ENCODE measurements around the gene HTR1E.

HTR1E gene

GRCh38 chr6:86963352-86963751, 26.0 kb downstream of the HTR1E start:
- H3K27ac ChIP-seq (ENCODE audit: low read length): no peak overlapping the region
- H3K4me1 ChIP-seq (ENCODE audit: insufficient read depth, low read length): no peaks in the 10 kb centered on the region
- no peak overlapping the region for H2AFZ ChIP-seq (ENCODE audit: low read depth, low read length)
- no peak overlapping the region for H3K4me3 ChIP-seq (ENCODE audit: low read depth in 1 of 2, low read length in 2 of 2)
- ATAC-seq (ENCODE audit: insufficient read depth, low read depth): no peak
- no peak for DNase-seq
- H3K79me2 ChIP-seq (ENCODE audit: insufficient read depth, low read length): no peaks in the 10 kb centered on the region
- no peaks in the 10 kb centered on the region for H4K20me1 ChIP-seq (ENCODE audit: insufficient read depth, low read length)
- no peak overlapping the region for H3K9ac ChIP-seq (ENCODE audit: low read depth, low read length)
- no peak overlapping the region for H3K4me2 ChIP-seq (ENCODE audit: insufficient read depth, low read length)
- no peaks in the 10 kb centered on the region for H3K9me3 ChIP-seq (ENCODE audit: insufficient read depth, low read length, severe bottlenecking)
- no peaks in the 10 kb centered on the region for H3K36me3 ChIP-seq (ENCODE audit: insufficient read depth, low read length)
- no peak for TF ChIP-seq CTCF (IDR thresholded peaks at IDR 0.05; ENCODE audit: borderline replicate concordance, extremely low read depth, low read length, poor library complexity, severe bottlenecking)
- TF ChIP-seq EZH2 (IDR thresholded peaks at IDR 0.05; ENCODE audit: borderline replicate concordance, low read depth, low read length, severe bottlenecking): no peak
- H3K27me3 ChIP-seq (ENCODE audit: insufficient read depth, low read length, poor library complexity): peaks cover 10% of the 10 kb centered on the region

GRCh38 chr6:86964029-86964579, 26.8 kb downstream of the HTR1E start:
- Histone ChIP-seq H3K27me3 (ENCODE audit: insufficient read depth, low read length, poor library complexity) (peaks cover 10% of the 10 kb centered on the region), H3K4me3 (ENCODE audit: low read depth in 1 of 2, low read length in 2 of 2) (no peak overlapping the region), H3K4me2 (ENCODE audit: insufficient read depth, low read length) (no peak overlapping the region), H3K9me3 (ENCODE audit: insufficient read depth, low read length, severe bottlenecking) (no peaks in the 10 kb centered on the region), H3K79me2 (ENCODE audit: insufficient read depth, low read length) (no peaks in the 10 kb centered on the region), H4K20me1 (ENCODE audit: insufficient read depth, low read length) (no peaks in the 10 kb centered on the region), H3K36me3 (ENCODE audit: insufficient read depth, low read length) (no peaks in the 10 kb centered on the region), H3K27ac (ENCODE audit: low read length) (no peak overlapping the region), H3K9ac (ENCODE audit: low read depth, low read length) (no peak overlapping the region), H2AFZ (ENCODE audit: low read depth, low read length) (no peak overlapping the region), H3K4me1 (ENCODE audit: insufficient read depth, low read length) (no peaks in the 10 kb centered on the region)
- DNase-seq (no peak), ATAC-seq (ENCODE audit: insufficient read depth, low read depth) (no peak)
- TF ChIP-seq CTCF (IDR thresholded peaks at IDR 0.05; ENCODE audit: borderline replicate concordance, extremely low read depth, low read length, poor library complexity, severe bottlenecking) (no peak), EZH2 (IDR thresholded peaks at IDR 0.05; ENCODE audit: borderline replicate concordance, low read depth, low read length, severe bottlenecking) (no peak)

GRCh38 chr6:86966271-86966670, 28.9 kb downstream of the HTR1E start:
- Histone ChIP-seq H3K27ac (ENCODE audit: low read length) (no peak overlapping the region), H3K9me3 (ENCODE audit: insufficient read depth, low read length, severe bottlenecking) (no peaks in the 10 kb centered on the region), H3K36me3 (ENCODE audit: insufficient read depth, low read length) (no peaks in the 10 kb centered on the region), H3K4me3 (ENCODE audit: low read depth in 1 of 2, low read length in 2 of 2) (no peak overlapping the region), H3K9ac (ENCODE audit: low read depth, low read length) (no peak overlapping the region), H3K27me3 (ENCODE audit: insufficient read depth, low read length, poor library complexity) (peaks cover 10% of the 10 kb centered on the region), H2AFZ (ENCODE audit: low read depth, low read length) (no peak overlapping the region), H4K20me1 (ENCODE audit: insufficient read depth, low read length) (no peaks in the 10 kb centered on the region), H3K4me2 (ENCODE audit: insufficient read depth, low read length) (no peak overlapping the region), H3K79me2 (ENCODE audit: insufficient read depth, low read length) (no peaks in the 10 kb centered on the region), H3K4me1 (ENCODE audit: insufficient read depth, low read length) (no peaks in the 10 kb centered on the region)
- TF ChIP-seq CTCF (IDR thresholded peaks at IDR 0.05; ENCODE audit: borderline replicate concordance, extremely low read depth, low read length, poor library complexity, severe bottlenecking): no peak
- no peak for DNase-seq
- no peak for ATAC-seq (ENCODE audit: insufficient read depth, low read depth)

GRCh38 chr6:86969573-86969972, 32.2 kb downstream of the HTR1E start:
- H4K20me1 ChIP-seq (ENCODE audit: insufficient read depth, low read length): no peaks in the 10 kb centered on the region
- H3K4me2 ChIP-seq (ENCODE audit: insufficient read depth, low read length): no peak overlapping the region
- H3K9me3 ChIP-seq (ENCODE audit: insufficient read depth, low read length, severe bottlenecking): no peaks in the 10 kb centered on the region
- no peak for DNase-seq
- H3K4me3 ChIP-seq (ENCODE audit: low read depth in 1 of 2, low read length in 2 of 2): no peak overlapping the region
- TF ChIP-seq EZH2 (IDR thresholded peaks at IDR 0.05; ENCODE audit: borderline replicate concordance, low read depth, low read length, severe bottlenecking) (no peak), CTCF (IDR thresholded peaks at IDR 0.05; ENCODE audit: borderline replicate concordance, extremely low read depth, low read length, poor library complexity, severe bottlenecking) (no peak)
- H3K9ac ChIP-seq (ENCODE audit: low read depth, low read length): no peak overlapping the region
- peaks cover 4% of the 10 kb centered on the region for H3K27me3 ChIP-seq (ENCODE audit: insufficient read depth, low read length, poor library complexity)
- no peak overlapping the region for H2AFZ ChIP-seq (ENCODE audit: low read depth, low read length)
- no peaks in the 10 kb centered on the region for H3K4me1 ChIP-seq (ENCODE audit: insufficient read depth, low read length)
- H3K79me2 ChIP-seq (ENCODE audit: insufficient read depth, low read length): no peaks in the 10 kb centered on the region
- no peaks in the 10 kb centered on the region for H3K36me3 ChIP-seq (ENCODE audit: insufficient read depth, low read length)
- ATAC-seq (ENCODE audit: insufficient read depth, low read depth): no peak
- H3K27ac ChIP-seq (ENCODE audit: low read length): no peak overlapping the region
